NCI-H2081 treated with DMSO at 0.1 percent for 48 hours (cell line): Measurements from ENCODE around the gene HACD2.

Source experiments
- DNase-seq: peaks from one replicate; lab custom pipeline; 2025; lab: John Stamatoyannopoulos, UW

The HACD2 gene

GRCh38 chr3:123447416-123447748, 137.5 kb downstream of the HACD2 start:
- no peak for DNase-seq

GRCh38 chr3:123446610-123447109, 138.2 kb downstream of the HACD2 start:
- DNase-seq: no peak

DNA sequence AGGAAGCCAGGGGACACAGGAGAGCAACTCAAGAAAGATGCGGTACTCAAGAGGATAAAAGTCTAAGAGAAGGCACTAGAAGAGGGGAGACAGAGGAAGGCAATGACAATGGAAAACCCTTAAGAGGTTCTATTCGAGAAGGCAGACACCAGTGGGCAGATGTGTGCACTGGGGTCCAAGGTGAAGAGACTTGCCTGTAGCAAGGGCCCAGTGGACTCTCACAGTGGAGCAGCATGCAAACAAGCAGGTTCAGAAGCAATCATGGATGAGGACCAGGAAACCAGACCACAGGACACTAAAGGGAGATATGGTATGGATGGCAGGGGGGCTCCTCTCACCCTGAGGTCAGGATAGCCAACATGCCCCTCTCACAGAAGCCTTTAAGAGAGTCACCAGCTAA, 138.6 kb downstream of the HACD2 start:
- no peak for DNase-seq

GRCh38 chr3:123445702-123446101, 139.2 kb downstream of the HACD2 start:
- DNase-seq: no peak

DNA sequence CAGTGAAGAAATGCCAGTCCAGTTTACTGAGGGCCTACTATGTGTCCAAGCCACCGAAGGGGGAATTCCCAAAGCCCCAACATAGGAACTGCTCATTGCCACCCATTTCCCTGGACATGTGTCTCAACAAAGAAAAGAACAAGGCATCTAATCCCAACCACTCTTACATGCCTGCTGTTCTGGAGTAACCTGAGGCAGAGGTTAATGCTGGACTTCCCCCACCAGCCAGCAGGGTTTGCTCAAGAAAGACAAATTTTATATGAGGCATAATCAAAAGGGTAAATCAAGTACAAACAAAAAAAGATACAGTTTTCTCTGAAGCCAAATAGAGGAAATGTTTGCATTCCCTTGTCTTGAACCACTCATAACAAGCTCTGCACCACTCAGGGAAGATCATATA, 140.1 kb downstream of the HACD2 start:
- DNase-seq: no peak

DNA sequence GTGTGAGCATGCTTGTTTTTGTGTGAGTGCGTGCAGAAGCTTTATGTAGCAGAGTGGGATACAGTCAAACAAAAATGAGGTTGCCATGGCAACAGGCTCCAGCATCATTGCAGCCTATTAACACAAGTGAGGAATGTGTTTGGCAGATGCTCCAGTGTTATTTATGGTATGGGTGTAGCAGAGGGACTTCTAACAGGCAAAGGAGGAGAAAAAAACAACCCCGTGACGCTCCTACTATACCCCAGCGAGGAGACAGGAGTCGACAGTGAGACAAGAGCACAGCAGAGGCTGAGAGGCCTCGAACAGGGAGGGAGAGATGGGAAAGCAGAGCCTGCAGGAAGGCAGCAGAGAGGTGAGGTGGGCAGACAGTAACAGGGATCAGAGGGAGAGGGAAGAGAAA, 140.8 kb downstream of the HACD2 start:
- no peak for DNase-seq

DNA sequence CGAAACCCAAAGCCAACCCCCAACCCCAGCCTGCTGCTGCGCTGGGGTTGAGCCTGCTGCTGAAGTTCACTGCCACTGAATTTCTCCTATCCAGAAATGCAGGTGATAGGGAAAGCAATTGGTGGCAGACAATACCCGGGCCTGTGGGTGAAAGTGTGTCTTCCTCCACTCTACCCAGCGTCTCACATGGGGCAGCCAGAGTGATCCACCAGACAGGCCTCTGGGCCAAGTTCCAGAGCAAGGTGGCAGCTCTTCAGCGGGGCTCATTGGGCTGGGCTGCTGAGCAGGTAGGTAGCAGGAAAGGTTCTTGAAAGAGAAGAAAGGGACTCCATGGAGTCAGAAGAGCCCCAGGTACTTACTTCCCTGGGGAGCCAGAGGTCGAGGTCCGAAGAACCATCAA, 141.9 kb downstream of the HACD2 start:
- DNase-seq: no peak

DNA sequence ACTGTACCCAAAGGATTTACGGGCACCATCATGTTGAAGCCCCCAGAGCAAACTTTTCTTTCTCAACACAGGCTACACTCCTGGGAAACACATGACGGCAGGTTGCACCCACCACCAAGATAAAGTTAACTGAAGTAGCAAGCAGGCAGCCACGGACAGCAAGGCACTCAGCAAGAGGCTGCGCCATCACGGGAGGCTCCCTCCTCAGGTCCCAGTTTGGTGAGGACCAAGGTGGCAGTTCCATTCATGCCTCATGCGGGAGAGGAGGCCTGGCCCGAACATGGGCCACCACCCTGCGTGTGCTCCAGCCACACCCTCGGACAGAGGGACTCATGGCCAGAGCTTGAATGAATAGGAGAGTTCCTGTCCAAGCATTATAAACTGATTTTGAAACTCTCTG, 142.7 kb downstream of the HACD2 start:
- DNase-seq: no peak
